Measurements from ENCODE around the gene NFAM1.

Gene NFAM1

DNA sequence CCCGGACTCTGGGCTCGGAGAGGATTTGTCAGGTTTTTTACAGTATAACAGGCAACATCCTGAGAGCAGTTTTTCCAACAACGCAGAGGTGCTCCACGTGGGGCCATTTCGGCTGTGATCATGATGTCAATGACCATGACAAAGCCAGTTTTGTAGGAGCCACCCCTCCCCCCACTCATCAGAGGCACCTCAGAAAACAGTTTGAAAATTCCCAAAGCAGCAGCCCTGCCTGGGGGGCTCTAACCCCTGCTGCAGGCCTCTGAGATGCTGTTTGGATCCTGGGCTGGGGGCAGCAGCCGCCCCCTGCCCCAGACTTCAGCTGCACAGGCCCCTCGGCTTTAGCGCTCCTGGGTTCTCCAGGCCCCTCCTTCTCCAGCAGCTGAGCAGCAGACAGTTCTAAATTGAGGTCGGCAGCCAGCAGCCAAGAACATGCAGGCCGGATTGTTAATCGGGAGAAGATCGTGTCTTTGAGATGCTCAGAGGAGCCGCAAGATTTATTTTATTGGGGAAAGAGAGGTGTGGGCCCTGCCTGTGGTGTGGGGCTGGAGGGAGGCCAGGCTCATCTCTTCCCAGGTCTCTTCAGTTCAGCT is 19.4 kb downstream of the NFAM1 start:
- DNase-seq: no peak

DNA sequence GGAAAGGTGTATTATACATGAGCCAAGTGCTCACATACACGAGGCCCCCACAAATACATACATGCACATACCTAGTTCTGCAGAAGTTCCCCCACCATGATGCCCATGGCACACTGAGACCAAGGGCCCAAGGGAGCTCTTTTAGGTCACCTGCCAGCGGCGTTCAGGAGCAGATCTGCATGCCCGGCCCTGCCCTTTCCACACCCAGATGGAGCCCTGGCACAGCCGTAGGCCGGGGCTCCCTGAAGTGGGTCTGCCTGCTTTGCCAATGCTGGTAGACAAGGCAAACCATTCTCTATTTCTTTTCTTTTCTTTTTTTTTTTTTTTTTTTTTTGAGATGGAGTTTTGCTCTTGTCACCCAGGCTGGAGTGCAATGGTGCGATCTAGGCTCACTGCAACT is 21.5 kb downstream of the NFAM1 start:
- DNase-seq: no peak

DNA sequence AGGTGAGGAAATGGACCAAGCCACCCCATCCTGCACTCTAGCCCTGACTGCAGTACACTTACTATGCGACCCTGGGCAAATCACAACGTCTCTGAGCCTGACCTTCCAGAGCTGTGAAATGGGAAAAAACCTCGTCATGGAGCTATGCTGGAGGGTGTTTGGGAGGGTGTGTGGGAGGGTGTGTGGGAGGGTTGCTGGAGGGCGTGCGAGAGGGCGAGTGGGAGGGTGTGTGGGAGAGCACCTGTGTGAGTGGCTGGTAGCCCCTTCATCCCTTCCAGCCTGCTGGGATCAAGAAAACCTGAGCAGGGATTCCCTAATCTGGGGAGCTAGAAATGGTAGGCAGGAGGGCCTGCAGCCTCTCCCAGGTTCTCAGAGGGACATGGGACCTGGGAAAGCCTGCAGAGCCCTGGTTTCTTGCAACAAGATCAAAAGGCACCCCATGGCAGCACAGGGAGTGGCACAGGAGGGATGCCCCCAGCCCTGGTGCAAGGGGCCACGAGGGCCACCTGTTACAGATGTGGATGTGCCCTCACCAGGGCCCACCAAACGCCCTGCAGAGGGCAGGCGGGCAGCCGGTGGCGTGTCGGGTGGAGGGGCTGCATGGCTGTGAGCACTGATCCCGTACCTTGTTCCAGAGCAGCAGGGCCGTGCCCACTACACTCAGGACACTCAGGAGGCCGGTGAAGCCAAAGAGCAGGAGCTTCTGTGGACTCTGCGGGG is 23.2 kb downstream of the NFAM1 start:
- DNase-seq: no peak

DNA sequence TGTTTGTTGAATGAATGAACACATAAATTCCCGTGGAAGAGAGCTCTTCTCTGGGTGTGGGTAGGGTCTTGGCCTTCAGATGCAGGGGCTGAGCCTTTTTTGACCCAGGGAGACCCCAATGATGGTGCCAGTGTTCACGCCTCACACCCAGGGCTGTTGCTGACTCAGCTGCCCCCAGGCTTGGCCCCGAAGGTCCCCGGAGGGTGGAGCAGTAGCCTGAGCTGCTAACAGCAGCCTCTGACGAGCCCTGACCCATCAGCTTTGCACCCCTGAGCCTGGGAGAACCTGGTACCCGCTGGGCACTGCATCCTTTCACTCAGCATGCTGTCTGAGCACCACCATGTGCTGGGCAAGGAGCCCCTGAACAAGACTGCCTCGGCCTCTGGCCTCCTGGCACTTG is 23.9 kb downstream of the NFAM1 start:
- DNase-seq: no peak

GRCh38 chr22:42404266-42404665 is 27.9 kb downstream of the NFAM1 start:
- DNase-seq: no peak

GRCh38 chr22:42401535-42402334 is 30.5 kb downstream of the NFAM1 start:
- no peak for DNase-seq

- DNase-seq: no peak
Observed at GRCh38 chr22:42400811-42401534, 31.2 kb downstream of the NFAM1 start.

- DNase-seq: no peak
Observed at GRCh38 chr22:42399315-42400271, 32.6 kb downstream of the NFAM1 start.

GRCh38 chr22:42397332-42398249 is 34.6 kb downstream of the NFAM1 start:
- no peak for DNase-seq

DNA sequence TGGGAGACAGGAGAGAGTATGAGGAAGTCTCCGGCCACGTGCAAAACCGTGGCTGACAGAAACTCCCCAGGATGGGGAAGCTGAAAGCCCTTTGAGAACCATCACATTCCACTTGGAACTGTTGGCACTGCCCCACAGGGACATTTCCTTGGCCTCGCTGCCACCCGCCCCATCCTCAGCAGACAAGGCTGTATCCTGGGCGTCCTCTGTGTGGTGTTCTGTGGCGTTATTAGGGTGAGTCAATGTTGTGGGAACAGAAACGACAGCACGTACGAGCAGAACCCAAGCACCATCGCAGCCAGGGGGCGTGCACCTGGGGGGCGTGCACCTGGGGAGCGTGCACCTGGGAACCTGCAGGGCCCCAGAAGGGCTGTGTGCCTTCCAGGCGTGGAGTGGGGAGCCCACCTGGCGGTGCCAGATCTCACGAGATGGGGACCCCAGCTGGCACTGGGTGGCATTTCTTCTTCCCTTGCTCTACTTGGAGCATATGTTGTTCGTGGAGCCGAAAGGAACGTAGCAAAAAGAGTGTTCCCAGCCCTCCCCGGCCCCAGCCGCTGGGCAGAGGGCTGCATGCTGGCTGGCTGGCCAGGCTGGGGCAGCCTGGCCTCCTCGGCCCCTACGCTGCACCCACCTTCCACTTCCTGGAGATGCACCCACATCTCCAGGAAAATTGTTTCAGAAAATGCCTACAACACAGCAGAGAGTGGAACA is 35.4 kb downstream of the NFAM1 start:
- no peak for DNase-seq

DNA sequence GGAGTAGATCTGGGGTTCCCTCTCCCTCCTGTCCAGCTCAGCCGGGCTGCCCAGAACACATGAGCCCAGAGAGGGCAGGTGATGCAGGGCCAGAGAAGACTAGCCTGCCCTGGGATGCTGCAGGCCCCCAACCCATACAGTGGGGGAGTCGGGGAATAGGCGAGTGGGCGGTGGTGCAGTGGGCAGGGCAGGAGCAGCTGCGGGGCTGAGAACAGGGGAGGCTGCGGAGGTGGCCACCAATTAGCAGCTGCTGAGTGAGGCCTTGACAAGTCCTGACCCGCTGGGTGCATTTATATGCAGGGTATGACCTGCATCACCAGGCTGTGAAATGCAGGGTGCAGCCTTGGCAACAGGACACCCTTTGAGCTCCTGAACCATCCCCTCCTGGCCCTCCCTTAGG is 43.1 kb downstream of the NFAM1 start:
- DNase-seq: no peak

DNA sequence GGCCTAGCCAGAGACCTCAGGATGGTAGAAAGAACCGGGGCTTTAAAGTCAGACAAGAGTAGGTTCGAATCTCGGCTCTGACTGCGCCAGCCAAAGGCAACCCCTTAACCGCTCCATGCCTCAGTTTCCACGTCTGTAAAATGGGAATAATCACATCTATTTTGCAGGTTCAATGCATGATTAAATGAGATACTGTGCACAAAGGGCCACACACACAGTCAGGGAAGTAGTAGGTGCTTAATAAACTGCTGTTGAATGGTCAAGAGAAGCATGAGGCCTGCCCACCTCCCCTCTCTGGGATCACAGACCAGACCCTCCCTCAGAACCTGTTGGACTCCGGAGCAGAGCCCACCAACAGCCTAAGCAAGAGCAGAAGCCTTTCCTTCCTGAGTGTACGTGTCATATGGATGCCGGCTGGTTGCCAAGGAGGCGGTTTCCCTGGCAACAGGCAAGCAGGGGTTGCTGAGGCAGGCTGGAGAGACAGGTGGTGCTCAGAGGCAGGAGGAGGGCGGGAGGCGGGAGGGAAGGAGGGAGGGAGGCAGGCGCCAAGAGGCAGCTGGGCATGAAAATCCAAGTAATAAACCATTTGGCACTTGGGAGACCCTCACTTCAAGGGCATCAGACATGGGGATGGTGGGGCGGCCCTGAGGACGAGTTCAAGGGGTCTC is 43.9 kb downstream of the NFAM1 start:
- DNase-seq: no peak

DNA sequence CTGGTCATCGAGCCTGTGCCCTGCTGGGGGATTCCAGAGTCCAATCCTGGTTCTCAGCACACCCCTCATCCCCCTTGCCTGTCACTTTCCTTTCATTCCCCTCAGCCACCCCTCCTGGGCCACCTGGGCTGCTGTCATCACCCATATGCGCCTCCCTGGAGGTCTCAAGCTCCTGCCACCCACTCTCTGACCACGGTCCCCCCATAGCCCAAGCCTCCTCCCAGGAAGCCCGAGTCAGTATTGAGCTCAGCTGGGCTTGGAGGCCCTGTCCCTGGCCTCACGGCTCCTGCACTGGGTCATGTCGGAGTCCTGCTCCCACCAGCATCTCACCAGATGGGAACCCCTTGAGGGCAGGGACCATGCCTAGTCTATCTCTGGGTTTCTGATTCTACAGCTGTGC is 44.6 kb downstream of the NFAM1 start:
- DNase-seq: no peak

DNA sequence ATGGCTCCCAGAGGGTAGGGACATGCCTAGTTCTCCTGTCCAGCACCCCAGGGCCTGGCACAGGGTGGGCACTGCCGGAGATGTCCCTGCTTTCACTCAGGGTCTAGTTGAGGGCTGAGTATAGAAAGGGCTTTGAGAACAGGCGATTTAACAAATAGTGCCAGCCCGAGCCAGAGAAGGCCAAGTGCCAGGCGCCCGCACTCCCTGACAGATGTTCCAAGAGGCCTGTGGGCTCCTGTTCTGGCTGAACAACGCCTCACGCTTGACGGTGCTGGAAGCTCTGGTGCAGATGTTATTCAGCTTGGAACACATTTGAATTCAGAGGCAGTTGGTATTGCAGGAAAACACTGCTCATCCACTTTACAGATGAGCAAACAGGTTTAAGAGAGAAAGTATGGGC is 46.5 kb downstream of the NFAM1 start:
- DNase-seq: no peak

- DNase-seq: no peak
Observed at GRCh38 chr22:42384506-42384905, 47.7 kb downstream of the NFAM1 start.

DNA sequence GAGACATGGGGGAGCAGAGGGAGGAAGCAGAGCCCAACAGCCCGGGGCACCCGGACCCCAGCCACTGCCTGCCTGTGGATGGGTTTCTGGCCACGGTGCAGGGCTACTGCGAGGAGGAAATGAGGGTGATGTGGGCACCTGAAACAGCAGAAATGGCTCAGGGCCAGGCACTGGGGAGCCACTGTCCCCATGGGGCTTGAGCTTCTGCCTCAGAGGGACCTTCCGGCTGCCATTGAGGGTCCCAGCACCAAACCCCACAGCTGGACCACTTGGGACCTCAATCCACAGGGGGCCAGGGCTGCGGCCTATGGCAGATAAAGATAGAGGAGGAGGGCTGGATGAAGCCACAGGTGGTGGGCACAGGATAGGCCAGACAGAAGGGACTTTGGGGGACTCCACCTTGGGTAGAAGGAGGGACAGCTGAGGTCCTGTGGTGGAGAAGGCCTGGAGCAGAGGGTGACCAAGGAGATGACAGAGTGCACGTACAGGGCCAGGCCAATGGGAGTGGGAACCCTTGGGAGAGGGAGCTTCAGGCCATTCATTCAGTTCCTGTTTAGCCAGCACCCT is 48.3 kb downstream of the NFAM1 start:
- DNase-seq: no peak

- DNase-seq: no peak
Observed at GRCh38 chr22:42383287-42383686, 48.9 kb downstream of the NFAM1 start.

DNA sequence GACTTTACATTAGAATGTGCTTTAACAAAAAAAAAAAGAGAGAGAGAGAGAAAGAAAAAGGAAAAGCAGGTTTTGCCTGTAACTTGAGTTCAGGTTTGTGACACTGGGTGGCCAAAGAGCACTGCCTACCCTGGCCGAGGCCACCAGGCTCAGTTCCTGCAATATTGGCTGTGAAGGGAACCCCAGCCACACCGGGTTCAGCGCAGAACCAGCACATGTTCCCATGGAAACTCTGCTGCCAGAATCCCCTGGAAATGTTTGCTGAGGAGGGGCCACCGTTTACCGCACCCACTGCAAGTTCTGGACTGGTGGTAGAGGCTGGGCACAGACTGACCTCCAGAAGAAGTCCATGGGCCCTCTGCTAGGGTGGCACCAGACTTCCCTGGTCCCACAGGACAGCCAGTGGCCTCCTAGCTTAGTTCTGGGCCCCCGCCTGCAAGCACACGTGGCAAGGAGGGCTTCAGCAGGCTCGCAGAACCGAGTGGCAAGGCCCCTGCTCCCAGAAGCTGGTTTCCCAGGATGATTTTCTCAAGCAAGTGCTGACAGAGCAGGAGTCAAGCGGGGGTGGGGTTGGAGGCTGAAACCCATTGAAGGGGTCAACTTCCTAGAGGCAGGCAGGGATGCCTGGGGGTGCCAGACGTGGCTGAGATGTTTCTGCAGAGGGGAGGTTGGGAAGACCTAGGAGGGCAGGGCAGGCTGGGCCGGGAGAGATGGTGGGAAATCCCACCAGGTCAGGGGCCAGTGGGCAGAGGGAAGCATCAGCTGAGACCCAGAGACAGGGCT is 51.2 kb downstream of the NFAM1 start:
- DNase-seq: no peak

Data from activated T-cell treated with anti-CD3 and anti-CD28 coated beads for 4 hours (primary cell).